ENCODE results near the gene RNF225. TPM values are rescaled to one million over a fixed set of nuclear protein-coding genes. Genes with fewer than 3 reads are reported as not detected.

The RNF225 gene
- total RNA-seq, 2 donors from 2014 or later = not detected

DNA sequence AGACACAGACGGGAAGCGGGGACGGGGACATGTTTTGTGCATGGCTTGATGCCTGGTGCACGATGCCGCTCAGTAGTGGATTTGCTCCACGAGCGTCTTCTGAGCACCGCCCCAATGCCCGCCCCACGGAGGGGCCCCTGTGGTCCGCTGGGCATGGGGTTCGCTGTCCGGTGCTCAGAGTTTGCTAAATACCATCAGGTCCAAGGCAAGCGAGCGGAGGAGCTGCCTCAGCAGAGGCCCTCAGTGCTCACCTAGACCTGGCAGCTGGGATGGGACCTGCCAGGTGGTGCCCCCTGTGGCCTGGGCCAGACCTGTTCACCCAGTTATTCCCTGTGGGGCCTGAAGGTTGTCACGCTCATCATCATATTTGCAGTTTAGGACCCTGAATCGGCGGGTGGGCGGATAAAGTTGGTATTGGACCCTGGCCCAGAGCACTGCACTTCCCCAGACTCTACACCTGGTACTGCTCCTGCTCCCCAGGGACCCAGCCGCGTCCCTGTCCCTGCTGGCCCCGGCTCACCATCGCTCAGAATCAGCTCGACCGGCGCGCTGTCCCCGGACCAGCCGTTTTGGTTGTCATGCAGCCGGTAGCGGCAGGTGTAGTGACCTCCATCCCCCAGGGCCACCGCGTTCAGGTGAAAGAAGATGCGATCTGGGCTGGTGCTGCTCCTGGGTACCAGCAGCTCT lies 44.4 kb upstream of the RNF225 start:
- Histone ChIP-seq H3K27me3 (peaks cover 16% of the 10 kb centered on the region), H3K4me1 (no peaks in the 10 kb centered on the region), H3K27ac (no peak overlapping the region), H3K9ac (ENCODE audit: low read depth in 2 of 2, low read length in 2 of 2) (no peak overlapping the region), H3K36me3 (no peaks in the 10 kb centered on the region), H3K4me3 (no peak overlapping the region), H3K9me3 (no peaks in the 10 kb centered on the region)
- no peak for TF ChIP-seq CTCF (IDR thresholded peaks at IDR 0.05)
- intact Hi-C loops (cut with DNase I) = no loop called here
- DNase-seq = no peak

- no peaks in the 10 kb centered on the region for H3K36me3 ChIP-seq
- H3K9me3 ChIP-seq = no peaks in the 10 kb centered on the region
- intact Hi-C loops (cut with DNase I) = no loop called here
- no peak overlapping the region for H3K4me3 ChIP-seq
- H3K27me3 ChIP-seq = peaks cover 19% of the 10 kb centered on the region
- TF ChIP-seq CTCF (IDR thresholded peaks at IDR 0.05) = no peak
- no peak overlapping the region for H3K9ac ChIP-seq (ENCODE audit: low read depth in 2 of 2, low read length in 2 of 2)
- H3K4me1 ChIP-seq = no peaks in the 10 kb centered on the region
- no peak overlapping the region for H3K27ac ChIP-seq
- DNase-seq = no peak
Measured at GRCh38 chr19:58351558-58351878, 43.9 kb upstream of the RNF225 start.

DNA sequence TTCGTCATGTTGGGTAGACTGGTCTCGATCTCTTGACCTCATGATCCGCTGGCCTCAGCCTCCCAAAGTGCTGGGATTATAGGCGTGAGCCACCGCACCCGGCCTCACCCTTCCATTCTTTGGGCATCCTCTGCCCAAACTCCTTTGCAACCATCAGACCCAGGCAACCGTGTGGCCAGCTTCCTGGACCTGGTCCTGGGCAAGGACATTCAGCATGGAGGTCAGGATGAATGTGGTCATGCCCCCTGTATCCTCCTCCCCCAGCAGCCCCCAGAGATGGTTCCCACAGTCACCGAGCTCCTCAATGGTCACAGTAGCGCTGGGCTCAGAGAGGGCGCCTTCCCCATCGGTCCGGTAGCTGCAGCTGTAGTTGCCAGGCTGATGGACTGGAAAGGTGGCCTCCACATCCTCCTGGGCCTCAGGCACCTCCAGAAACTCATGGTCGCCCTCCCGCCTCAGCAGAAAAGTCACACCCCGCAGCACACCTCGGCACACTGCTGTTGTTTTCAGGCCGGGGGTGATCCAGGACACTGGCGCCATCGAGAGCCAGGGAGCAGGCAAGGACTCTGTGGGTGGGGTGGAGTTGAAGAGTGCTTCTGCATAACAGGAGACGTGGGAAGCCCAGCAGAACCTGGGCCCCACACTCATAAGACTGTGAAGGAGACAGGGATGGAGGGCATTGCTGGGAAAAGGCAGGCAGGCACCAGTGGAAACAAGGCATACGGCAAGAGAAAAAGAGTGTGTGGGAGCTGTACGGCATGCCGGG lies 43.3 kb upstream of the RNF225 start:
- no peak for TF ChIP-seq CTCF (IDR thresholded peaks at IDR 0.05)
- Histone ChIP-seq H3K9ac (ENCODE audit: low read depth in 2 of 2, low read length in 2 of 2) (no peak overlapping the region), H3K9me3 (no peaks in the 10 kb centered on the region), H3K27ac (no peak overlapping the region), H3K27me3 (peaks cover 15% of the 10 kb centered on the region), H3K4me3 (no peak overlapping the region), H3K36me3 (no peaks in the 10 kb centered on the region), H3K4me1 (no peaks in the 10 kb centered on the region)
- DNase-seq = no peak
- intact Hi-C loops (cut with DNase I) = no loop called here

GRCh38 chr19:58352760-58353671 lies 42.4 kb upstream of the RNF225 start, which contains the start of gene A1BG:
A1BG (minus strand) TSS chr19:58353492; CDS start chr19:58353437, 55 bp downstream.
- no peak within 1 kb of the TSS for H3K9ac ChIP-seq (ENCODE audit: low read depth in 2 of 2, low read length in 2 of 2)
- peaks cover 6% of the 10 kb centered on the region for H3K27me3 ChIP-seq
- no peak for TF ChIP-seq CTCF (IDR thresholded peaks at IDR 0.05)
- intact Hi-C loops (cut with DNase I) = no loop called here
- no peaks in the 10 kb centered on the region for H3K36me3 ChIP-seq
- H3K4me1 ChIP-seq = no peaks in the 10 kb centered on the region
- H3K27ac ChIP-seq = no peak within 1 kb of the TSS
- no peaks in the 10 kb centered on the region for H3K9me3 ChIP-seq
- no peak for DNase-seq
- H3K4me3 ChIP-seq = no peak within 1 kb of the TSS

- Histone ChIP-seq H3K9ac (ENCODE audit: low read depth in 2 of 2, low read length in 2 of 2) (no peak overlapping the region), H3K36me3 (no peaks in the 10 kb centered on the region), H3K4me1 (no peaks in the 10 kb centered on the region), H3K9me3 (no peaks in the 10 kb centered on the region), H3K27ac (no peak overlapping the region), H3K4me3 (no peak overlapping the region), H3K27me3 (peaks cover 5% of the 10 kb centered on the region)
- DNase-seq = no peak
- intact Hi-C loops (cut with DNase I) = no loop called here
- TF ChIP-seq CTCF (IDR thresholded peaks at IDR 0.05) = no peak
Measured at GRCh38 chr19:58353717-58354477, 41.6 kb upstream of the RNF225 start.
